Prostate gland (tissue), 2 donors: ENCODE measurements around the gene LIPC.

Experiments
- POLR2A ChIP-seq: fragments of 450-650 bp; IDR thresholded peaks from one replicate; pipeline ENCODE4 v1.6.1; 2016; ENCODE audit warnings: antibody characterized with exemption, mild to moderate bottlenecking
- POLR2AphosphoS5 ChIP-seq: sonication (generic); formaldehyde crosslinking; IDR thresholded peaks from one replicate; pipeline ENCODE4 v1.6.1; 2017; ENCODE audit warnings: antibody characterized with exemption
- TF ChIP-seq, protein P1 (sequence below), 4 experiments: fragments of 200-600 bp in 2 of 4; fragments of 450-650 bp in 2 of 4; sonication (generic) in 2 of 4; IDR thresholded peaks; 1 replicate in 3 of 4; 2 replicates in 1 of 4; pipeline ENCODE4 v1.5.1; 2016 to 2019; ENCODE audit warnings: antibody characterized with exemption in 4 of 4, mild to moderate bottlenecking in 2 of 4, moderate library complexity in 2 of 4

DNA sequence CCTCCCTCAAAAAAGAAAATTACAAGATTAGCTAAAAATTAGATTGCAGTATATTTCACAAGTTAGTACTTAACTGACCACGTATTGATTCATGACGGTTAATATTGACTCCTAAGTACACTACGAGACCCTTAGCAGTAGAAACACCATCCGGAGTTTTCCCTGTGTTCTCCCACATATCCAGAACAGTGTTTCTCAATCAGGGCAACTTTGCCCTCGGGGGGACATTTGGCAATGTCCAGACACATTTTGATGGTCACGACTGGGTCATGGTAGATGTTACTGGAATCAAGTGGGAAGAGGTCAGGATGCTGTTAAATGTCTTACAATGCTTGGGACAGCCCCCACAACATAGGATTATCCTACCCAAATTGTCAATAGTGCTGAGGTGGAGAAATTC lies 40.7 kb upstream of the LIPC start:
- TF ChIP-seq, protein P1, sequence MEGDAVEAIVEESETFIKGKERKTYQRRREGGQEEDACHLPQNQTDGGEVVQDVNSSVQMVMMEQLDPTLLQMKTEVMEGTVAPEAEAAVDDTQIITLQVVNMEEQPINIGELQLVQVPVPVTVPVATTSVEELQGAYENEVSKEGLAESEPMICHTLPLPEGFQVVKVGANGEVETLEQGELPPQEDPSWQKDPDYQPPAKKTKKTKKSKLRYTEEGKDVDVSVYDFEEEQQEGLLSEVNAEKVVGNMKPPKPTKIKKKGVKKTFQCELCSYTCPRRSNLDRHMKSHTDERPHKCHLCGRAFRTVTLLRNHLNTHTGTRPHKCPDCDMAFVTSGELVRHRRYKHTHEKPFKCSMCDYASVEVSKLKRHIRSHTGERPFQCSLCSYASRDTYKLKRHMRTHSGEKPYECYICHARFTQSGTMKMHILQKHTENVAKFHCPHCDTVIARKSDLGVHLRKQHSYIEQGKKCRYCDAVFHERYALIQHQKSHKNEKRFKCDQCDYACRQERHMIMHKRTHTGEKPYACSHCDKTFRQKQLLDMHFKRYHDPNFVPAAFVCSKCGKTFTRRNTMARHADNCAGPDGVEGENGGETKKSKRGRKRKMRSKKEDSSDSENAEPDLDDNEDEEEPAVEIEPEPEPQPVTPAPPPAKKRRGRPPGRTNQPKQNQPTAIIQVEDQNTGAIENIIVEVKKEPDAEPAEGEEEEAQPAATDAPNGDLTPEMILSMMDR (IDR thresholded peaks at IDR 0.05): no peak
- TF ChIP-seq POLR2A (no peak), POLR2AphosphoS5 (no peak)
